ENCODE measurements around the gene IDUA. TPM values are rescaled to one million over a fixed set of nuclear protein-coding genes. Genes with fewer than 3 reads are reported as not detected.

Gene IDUA
- total RNA-seq, 4 donors from 2014 or later, result 9.7 to 32.3 (median 25.0) TPM

DNA sequence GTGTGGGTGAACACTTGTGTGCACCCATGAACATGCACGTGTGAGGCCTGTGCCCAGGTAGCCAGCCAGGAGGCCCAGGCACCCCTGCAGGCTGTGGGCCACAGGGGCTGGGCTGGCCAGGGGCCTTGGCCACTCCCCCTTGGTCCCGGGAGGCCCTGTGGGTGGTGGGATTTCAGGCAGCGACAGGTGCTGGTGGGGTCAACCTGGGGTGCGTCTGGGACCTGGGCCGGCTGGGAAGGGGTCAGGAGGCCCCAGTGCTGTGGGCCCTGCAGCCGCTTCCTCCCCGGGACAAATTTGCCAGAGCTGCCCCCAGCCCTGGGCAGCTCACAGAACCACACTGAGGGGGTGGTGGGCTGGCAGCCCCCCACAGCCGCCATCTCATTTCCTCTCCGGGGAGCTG lies 32.5 kb downstream of the IDUA start:
- peaks cover under 1 to 4% of the 10 kb centered on the region in 2 donors for H3K36me3 ChIP-seq
- no peak overlapping the region for H3K27ac ChIP-seq
- peaks cover 3 to 9% of the 10 kb centered on the region in 2 donors for H3K4me1 ChIP-seq
- no peak for TF ChIP-seq CTCF (IDR thresholded peaks at IDR 0.05)
- no peak for TF ChIP-seq POLR2A (IDR thresholded peaks at IDR 0.05)
- intact Hi-C loops (cut with DNase I), result loop anchor here (10.0 kb wide), 1 partner anchor 325 kb away; the partner anchor contains the start of gene UVSSA
- no peaks in the 10 kb centered on the region for H3K9me3 ChIP-seq
- no peak for DNase-seq
- no peak overlapping the region for H3K4me3 ChIP-seq (replicated peaks in 1 of 3)
- H3K27me3 ChIP-seq, result no peaks in the 10 kb centered on the region
- WGBS, 2 donors, result 68 to 75% methylated on average over 3 to 8 of the region's 9 CpGs

- TF ChIP-seq POLR2A (IDR thresholded peaks at IDR 0.05) (no peak), CTCF (IDR thresholded peaks at IDR 0.05) (no peak)
- no peak overlapping the region for H3K4me3 ChIP-seq (replicated peaks in 1 of 3)
- H3K4me1 ChIP-seq, result peaks cover 3 to 6% of the 10 kb centered on the region in 2 donors
- H3K27me3 ChIP-seq, result no peaks in the 10 kb centered on the region
- intact Hi-C loops (cut with DNase I), result loop anchor here (10.0 kb wide), 1 partner anchor 325 kb away; the partner anchor contains the start of gene UVSSA
- no peak for DNase-seq
- no peak overlapping the region for H3K27ac ChIP-seq
- WGBS, 2 donors, result 83 to 88% methylated on average over 20 of the region's 23 CpGs
- H3K9me3 ChIP-seq, result no peaks in the 10 kb centered on the region
- H3K36me3 ChIP-seq, result peaks cover 6 to 8% of the 10 kb centered on the region in 2 donors
These were observed 33.1 kb downstream of the IDUA start for GRCh38 chr4:1019729-1020470.

GRCh38 chr4:1021386-1022050 lies 34.7 kb downstream of the IDUA start:
- H3K27ac ChIP-seq, result no peak overlapping the region
- H3K9me3 ChIP-seq, result no peaks in the 10 kb centered on the region
- H3K27me3 ChIP-seq, result no peaks in the 10 kb centered on the region
- no peak for DNase-seq
- TF ChIP-seq CTCF (IDR thresholded peaks at IDR 0.05) (no peak), POLR2A (IDR thresholded peaks at IDR 0.05) (no peak)
- no peak overlapping the region for H3K4me3 ChIP-seq (replicated peaks in 1 of 3)
- peaks cover 3 to 6% of the 10 kb centered on the region in 2 donors for H3K4me1 ChIP-seq
- intact Hi-C loops (cut with DNase I), result no loop called here
- 78 to 94% methylated on average over 11 to 13 of the region's 19 CpGs for WGBS, 2 donors
- peaks cover 16 to 17% of the 10 kb centered on the region in 2 donors for H3K36me3 ChIP-seq

- Histone ChIP-seq H3K27ac (no peak overlapping the region), H3K4me1 (peaks cover 3 to 6% of the 10 kb centered on the region in 2 donors), H3K36me3 (peaks cover 16 to 17% of the 10 kb centered on the region in 2 donors), H3K27me3 (no peaks in the 10 kb centered on the region), H3K9me3 (no peaks in the 10 kb centered on the region), H3K4me3 (replicated peaks in 1 of 3) (no peak overlapping the region)
- intact Hi-C loops (cut with DNase I), result no loop called here
- WGBS, 2 donors, result 93 to 96% methylated on average over 5 to 31 of the region's 46 CpGs
- DNase-seq, result no peak
- TF ChIP-seq POLR2A (IDR thresholded peaks at IDR 0.05) (no peak), CTCF (IDR thresholded peaks at IDR 0.05) (no peak)
These were observed 35.4 kb downstream of the IDUA start for GRCh38 chr4:1022051-1022738.
